Measurements from ENCODE around the gene SGCA. TPM values are rescaled to one million over a fixed set of nuclear protein-coding genes. Genes with fewer than 3 reads are reported as not detected.
A peak's percentile ranks its signal among the peaks of the same experiment; 100 is the strongest.

Gene SGCA
- total RNA-seq, 4 donors from 2014 or later = 1.9 to 15.1 (median 6.9) TPM

GRCh38 chr17:50209133-50209471, 43.3 kb downstream of the SGCA start:
- TF ChIP-seq POLR2A (IDR thresholded peaks at IDR 0.05) (no peak), CTCF (IDR thresholded peaks at IDR 0.05) (no peak)
- DNase-seq = no peak
- Histone ChIP-seq H3K4me1 (peaks cover 15 to 76% (median 33%) of the 10 kb centered on the region in 3 donors), H3K27ac (peak overlapping the region in 3 of 4 donors; percentile 85 to 89 (median 89)), H3K27me3 (peaks cover 0 to 67% (median 0%) of the 10 kb centered on the region in 4 donors), H3K36me3 (no peaks in the 10 kb centered on the region), H3K4me3 (no peak overlapping the region), H3K9me3 (no peaks in the 10 kb centered on the region)
- intact Hi-C loops (cut with DNase I) = no loop called here
- 72 to 75% methylated on average over 6 of the region's 6 CpGs for WGBS, 2 donors

GRCh38 chr17:50209472-50210239, 43.9 kb downstream of the SGCA start:
- H3K4me3 ChIP-seq = no peak overlapping the region

GRCh38 chr17:50210240-50211225, 44.7 kb downstream of the SGCA start:
- WGBS, 2 donors = 46 to 68% methylated on average over 7 to 10 of the region's 26 CpGs

More at GRCh38 chr17:50209472-50210239, 43.9 kb downstream of the SGCA start:
- 36 to 45% methylated on average over 7 to 8 of the region's 16 CpGs for WGBS, 2 donors
- Histone ChIP-seq H3K27ac (peak overlapping the region; percentile 52 to 89 (median 87)), H3K4me1 (peaks cover 15 to 74% (median 33%) of the 10 kb centered on the region in 3 donors), H3K9me3 (no peaks in the 10 kb centered on the region), H3K36me3 (no peaks in the 10 kb centered on the region), H3K27me3 (peaks cover 0 to 61% (median 0%) of the 10 kb centered on the region in 4 donors)
- no peak for DNase-seq
- TF ChIP-seq POLR2A (IDR thresholded peaks at IDR 0.05) (peak in 2 of 4 donors; percentile 17 to 28), CTCF (IDR thresholded peaks at IDR 0.05) (no peak)
- intact Hi-C loops (cut with DNase I) = no loop called here

GRCh38 chr17:50211249-50212120, 45.7 kb downstream of the SGCA start:
- Histone ChIP-seq H3K27me3 (peaks cover 0 to 45% (median 0%) of the 10 kb centered on the region in 4 donors), H3K4me1 (peaks cover 15 to 62% (median 33%) of the 10 kb centered on the region in 3 donors), H3K27ac (peak overlapping the region; percentile 52 to 89 (median 87)), H3K9me3 (no peaks in the 10 kb centered on the region), H3K36me3 (no peaks in the 10 kb centered on the region), H3K4me3 (no peak overlapping the region)
- DNase-seq = no peak
- WGBS, 2 donors = 64 to 80% methylated on average over 6 to 8 of the region's 9 CpGs
- TF ChIP-seq POLR2A (IDR thresholded peaks at IDR 0.05) = no peak
- TF ChIP-seq CTCF (IDR thresholded peaks at IDR 0.05) = no peak
- intact Hi-C loops (cut with DNase I) = no loop called here

More at GRCh38 chr17:50210240-50211225, 44.7 kb downstream of the SGCA start:
- intact Hi-C loops (cut with DNase I) = no loop called here
- Histone ChIP-seq H3K27ac (peak overlapping the region; percentile 52 to 89 (median 87)), H3K9me3 (no peaks in the 10 kb centered on the region), H3K27me3 (peaks cover 0 to 53% (median 0%) of the 10 kb centered on the region in 4 donors), H3K4me3 (peak overlapping the region in 1 of 4 donors; percentile 26), H3K4me1 (peaks cover 15 to 70% (median 33%) of the 10 kb centered on the region in 3 donors), H3K36me3 (no peaks in the 10 kb centered on the region)
- DNase-seq = no peak
- TF ChIP-seq POLR2A (IDR thresholded peaks at IDR 0.05) (no peak), CTCF (IDR thresholded peaks at IDR 0.05) (no peak)

Measured in esophagus squamous epithelium (tissue), 5 donors.